ENCODE measurements around the gene APP. TPM values are rescaled to one million over a fixed set of nuclear protein-coding genes. Genes with fewer than 3 reads are reported as not detected.
"Not testable (repeated sequence)": the region's sequence is repeated elsewhere in the genome, so short reads cannot be mapped to it uniquely, and the experiment has no call there.

APP gene
- total RNA-seq, 1 donor, result 373 TPM

- Histone ChIP-seq H3K4me1 (ENCODE audit: insufficient read depth, low read length) (no peaks in the 10 kb centered on the region), H3K27ac (ENCODE audit: low read depth, low read length) (no peak overlapping the region), H3K36me3 (ENCODE audit: insufficient read depth, low read length) (peaks cover 4% of the 10 kb centered on the region), H2AFZ (ENCODE audit: low read length) (no peak overlapping the region), H3K27me3 (ENCODE audit: insufficient read depth, low read length) (no peaks in the 10 kb centered on the region), H3K4me2 (ENCODE audit: insufficient read depth, low read length) (no peak overlapping the region), H3K4me3 (ENCODE audit: insufficient read depth, low read length) (no peak overlapping the region), H3K79me2 (ENCODE audit: insufficient read depth, low read length) (peaks cover 15% of the 10 kb centered on the region), H3K9me3 (ENCODE audit: low read depth, low read length) (no peaks in the 10 kb centered on the region), H4K20me1 (ENCODE audit: insufficient read depth, low read length) (peaks cover 3% of the 10 kb centered on the region)
- no peak for TF ChIP-seq CTCF (IDR thresholded peaks at IDR 0.05; ENCODE audit: extremely low read depth, low read depth, low read length)
- no peak for DNase-seq (ENCODE audit: insufficient read length, low spot score, missing footprints)
Measured at GRCh38 chr21:26020510-26020909, 150.1 kb downstream of the APP start.

- no peak for TF ChIP-seq CTCF (IDR thresholded peaks at IDR 0.05; ENCODE audit: extremely low read depth, low read depth, low read length)
- no peak overlapping the region for H3K4me2 ChIP-seq (ENCODE audit: insufficient read depth, low read length)
- H4K20me1 ChIP-seq (ENCODE audit: insufficient read depth, low read length), result peaks cover 3% of the 10 kb centered on the region
- DNase-seq (ENCODE audit: insufficient read length, low spot score, missing footprints), result no peak
- H3K79me2 ChIP-seq (ENCODE audit: insufficient read depth, low read length), result peaks cover 12% of the 10 kb centered on the region
- no peaks in the 10 kb centered on the region for H3K9me3 ChIP-seq (ENCODE audit: low read depth, low read length)
- no peak overlapping the region for H3K4me3 ChIP-seq (ENCODE audit: insufficient read depth, low read length)
- H3K36me3 ChIP-seq (ENCODE audit: insufficient read depth, low read length), result peaks cover 4% of the 10 kb centered on the region
- H3K27ac ChIP-seq (ENCODE audit: low read depth, low read length), result no peak overlapping the region
- H2AFZ ChIP-seq (ENCODE audit: low read length), result no peak overlapping the region
- H3K4me1 ChIP-seq (ENCODE audit: insufficient read depth, low read length), result no peaks in the 10 kb centered on the region
- no peaks in the 10 kb centered on the region for H3K27me3 ChIP-seq (ENCODE audit: insufficient read depth, low read length)
Measured at GRCh38 chr21:26020081-26020480, 150.5 kb downstream of the APP start.

- Histone ChIP-seq H3K36me3 (ENCODE audit: insufficient read depth, low read length) (peaks cover 4% of the 10 kb centered on the region), H2AFZ (ENCODE audit: low read length) (no peak overlapping the region), H3K4me1 (ENCODE audit: insufficient read depth, low read length) (no peaks in the 10 kb centered on the region), H3K4me2 (ENCODE audit: insufficient read depth, low read length) (no peak overlapping the region), H4K20me1 (ENCODE audit: insufficient read depth, low read length) (peaks cover 3% of the 10 kb centered on the region), H3K27me3 (ENCODE audit: insufficient read depth, low read length) (no peaks in the 10 kb centered on the region), H3K4me3 (ENCODE audit: insufficient read depth, low read length) (no peak overlapping the region), H3K27ac (ENCODE audit: low read depth, low read length) (no peak overlapping the region), H3K9me3 (ENCODE audit: low read depth, low read length) (no peaks in the 10 kb centered on the region), H3K79me2 (ENCODE audit: insufficient read depth, low read length) (peaks cover 9% of the 10 kb centered on the region)
- DNase-seq (ENCODE audit: insufficient read length, low spot score, missing footprints), result no peak
- no peak for TF ChIP-seq CTCF (IDR thresholded peaks at IDR 0.05; ENCODE audit: extremely low read depth, low read depth, low read length)
Measured at GRCh38 chr21:26019236-26019635, 151.3 kb downstream of the APP start.

DNA sequence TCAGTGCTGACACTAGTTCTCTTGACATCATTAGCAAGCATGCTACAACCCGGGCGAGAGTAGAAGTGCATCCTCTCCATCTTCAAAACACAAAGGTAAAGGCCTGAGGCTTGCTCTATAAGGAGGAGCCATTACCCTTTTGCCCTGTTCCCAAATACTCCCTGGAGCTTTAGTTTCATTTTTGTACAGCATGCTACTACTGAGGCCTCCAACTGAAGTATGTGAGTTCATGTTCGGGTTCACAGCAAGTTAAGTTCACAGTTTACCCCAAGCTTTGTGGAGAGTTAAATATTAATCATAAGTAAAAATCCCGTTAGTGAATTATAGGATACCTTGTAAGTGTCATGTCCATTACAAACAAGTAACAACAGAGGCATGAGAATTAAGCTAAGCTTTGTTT is 156.6 kb downstream of the APP start:
- peaks cover 3% of the 10 kb centered on the region for H4K20me1 ChIP-seq (ENCODE audit: insufficient read depth, low read length)
- TF ChIP-seq CTCF (IDR thresholded peaks at IDR 0.05; ENCODE audit: extremely low read depth, low read depth, low read length), result no peak
- H3K4me2 ChIP-seq (ENCODE audit: insufficient read depth, low read length), result no peak overlapping the region
- no peak for DNase-seq (ENCODE audit: insufficient read length, low spot score, missing footprints)
- peaks cover 4% of the 10 kb centered on the region for H3K36me3 ChIP-seq (ENCODE audit: insufficient read depth, low read length)
- peaks cover 14% of the 10 kb centered on the region for H3K79me2 ChIP-seq (ENCODE audit: insufficient read depth, low read length)
- no peak overlapping the region for H2AFZ ChIP-seq (ENCODE audit: low read length)
- H3K4me1 ChIP-seq (ENCODE audit: insufficient read depth, low read length), result no peaks in the 10 kb centered on the region
- no peak overlapping the region for H3K4me3 ChIP-seq (ENCODE audit: insufficient read depth, low read length)
- no peaks in the 10 kb centered on the region for H3K27me3 ChIP-seq (ENCODE audit: insufficient read depth, low read length)
- H3K27ac ChIP-seq (ENCODE audit: low read depth, low read length), result no peak overlapping the region
- H3K9me3 ChIP-seq (ENCODE audit: low read depth, low read length), result no peaks in the 10 kb centered on the region

DNA sequence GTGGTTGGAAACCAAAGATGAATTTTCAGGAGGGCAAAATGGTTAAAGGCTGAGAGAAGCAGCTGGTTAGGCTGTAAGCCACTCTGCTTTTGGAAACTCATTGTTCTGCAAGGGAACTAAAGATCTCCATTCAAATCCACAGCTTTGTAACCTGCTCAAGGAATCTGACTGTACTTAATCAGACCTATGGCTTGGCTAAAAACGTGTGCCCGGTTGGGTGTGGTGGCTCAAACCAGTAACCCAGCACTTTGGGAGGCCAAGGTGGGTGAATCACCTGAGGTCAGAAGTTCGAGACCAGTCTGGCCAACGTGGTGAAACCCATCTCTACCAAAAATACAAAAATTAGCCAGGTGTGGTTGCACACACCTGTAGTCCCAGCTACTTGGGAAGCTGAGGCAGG is 158.1 kb downstream of the APP start:
- not testable (repeated sequence) for H2AFZ ChIP-seq (ENCODE audit: low read length); H4K20me1 ChIP-seq (ENCODE audit: insufficient read depth, low read length); DNase-seq (ENCODE audit: insufficient read length, low spot score, missing footprints)

More for the DNA sequence above, 158.1 kb downstream of the APP start:
- not testable (repeated sequence) for H3K36me3 ChIP-seq (ENCODE audit: insufficient read depth, low read length); H3K27me3 ChIP-seq (ENCODE audit: insufficient read depth, low read length); H3K4me1 ChIP-seq (ENCODE audit: insufficient read depth, low read length); H3K4me3 ChIP-seq (ENCODE audit: insufficient read depth, low read length); H3K4me2 ChIP-seq (ENCODE audit: insufficient read depth, low read length); H3K9me3 ChIP-seq (ENCODE audit: low read depth, low read length); H3K27ac ChIP-seq (ENCODE audit: low read depth, low read length)
- peaks cover 16% of the 10 kb centered on the region for H3K79me2 ChIP-seq (ENCODE audit: insufficient read depth, low read length)

Data from osteoblast (primary cell).